ENCODE data around the gene STARD13.
A peak's percentile ranks its signal among the peaks of the same experiment; 100 is the strongest.
"Not testable (repeated sequence)": the region's sequence is repeated elsewhere in the genome, so short reads cannot be mapped to it uniquely, and the experiment has no call there.

The STARD13 gene

GRCh38 chr13:33169273-33169980 lies 116.1 kb downstream of the STARD13 start:
- peaks cover 0 to 16% of the 10 kb centered on the region in 2 donors for H3K4me1 ChIP-seq (ENCODE audit: control insufficient read depth in 1 of 2, insufficient read depth in 2 of 2, low read length in 2 of 2)
- H3K27ac ChIP-seq (ENCODE audit: low read length): peak overlapping the region; percentile 16
- no peaks in the 10 kb centered on the region for H3K27me3 ChIP-seq (ENCODE audit: low read depth, low read length)
- H3K4me3 ChIP-seq (ENCODE audit: low read depth in 1 of 2, low read length in 2 of 2): no peak overlapping the region
- peaks cover 10 to 24% of the 10 kb centered on the region in 2 donors for H3K36me3 ChIP-seq (ENCODE audit: control insufficient read depth in 1 of 2, insufficient read depth in 2 of 2, low read length in 2 of 2)
- H3K9me3 ChIP-seq (ENCODE audit: control insufficient read depth in 1 of 2, low read length in 2 of 2): no peaks in the 10 kb centered on the region

- peaks cover 15 to 25% of the 10 kb centered on the region in 2 donors for H3K36me3 ChIP-seq (ENCODE audit: control insufficient read depth in 1 of 2, insufficient read depth in 2 of 2, low read length in 2 of 2)
- H3K27me3 ChIP-seq (ENCODE audit: low read depth, low read length): no peaks in the 10 kb centered on the region
- peaks cover 0 to 13% of the 10 kb centered on the region in 2 donors for H3K4me1 ChIP-seq (ENCODE audit: control insufficient read depth in 1 of 2, insufficient read depth in 2 of 2, low read length in 2 of 2)
- no peaks in the 10 kb centered on the region for H3K9me3 ChIP-seq (ENCODE audit: control insufficient read depth in 1 of 2, low read length in 2 of 2)
- H3K4me3 ChIP-seq (ENCODE audit: low read depth in 1 of 2, low read length in 2 of 2): no peak overlapping the region
- no peak overlapping the region for H3K27ac ChIP-seq (ENCODE audit: low read length)
These were observed 117.1 kb downstream of the STARD13 start for GRCh38 chr13:33168321-33168960.

- H3K27ac ChIP-seq (ENCODE audit: low read length): no peak overlapping the region
These were observed 118.1 kb downstream of the STARD13 start for GRCh38 chr13:33167491-33167890.

GRCh38 chr13:33165787-33166186 lies 119.8 kb downstream of the STARD13 start:
- Histone ChIP-seq H3K36me3 (ENCODE audit: control insufficient read depth in 1 of 2, insufficient read depth in 2 of 2, low read length in 2 of 2) (peaks cover 21 to 25% of the 10 kb centered on the region in 2 donors), H3K27ac (ENCODE audit: low read length) (no peak overlapping the region), H3K9me3 (ENCODE audit: control insufficient read depth in 1 of 2, low read length in 2 of 2) (no peaks in the 10 kb centered on the region), H3K27me3 (ENCODE audit: low read depth, low read length) (no peaks in the 10 kb centered on the region), H3K4me1 (ENCODE audit: control insufficient read depth in 1 of 2, insufficient read depth in 2 of 2, low read length in 2 of 2) (peaks cover 0 to 13% of the 10 kb centered on the region in 2 donors), H3K4me3 (ENCODE audit: low read depth in 1 of 2, low read length in 2 of 2) (no peak overlapping the region)

More at GRCh38 chr13:33167491-33167890, 118.1 kb downstream of the STARD13 start:
- Histone ChIP-seq H3K36me3 (ENCODE audit: control insufficient read depth in 1 of 2, insufficient read depth in 2 of 2, low read length in 2 of 2) (peaks cover 21 to 25% of the 10 kb centered on the region in 2 donors), H3K9me3 (ENCODE audit: control insufficient read depth in 1 of 2, low read length in 2 of 2) (no peaks in the 10 kb centered on the region), H3K4me1 (ENCODE audit: control insufficient read depth in 1 of 2, insufficient read depth in 2 of 2, low read length in 2 of 2) (peaks cover 0 to 13% of the 10 kb centered on the region in 2 donors), H3K4me3 (ENCODE audit: low read depth in 1 of 2, low read length in 2 of 2) (no peak overlapping the region), H3K27me3 (ENCODE audit: low read depth, low read length) (no peaks in the 10 kb centered on the region)

GRCh38 chr13:33164331-33164730 lies 121.2 kb downstream of the STARD13 start:
- H3K27me3 ChIP-seq (ENCODE audit: low read depth, low read length): no peaks in the 10 kb centered on the region
- peaks cover 0 to 13% of the 10 kb centered on the region in 2 donors for H3K4me1 ChIP-seq (ENCODE audit: control insufficient read depth in 1 of 2, insufficient read depth in 2 of 2, low read length in 2 of 2)

GRCh38 chr13:33162725-33163124 lies 122.8 kb downstream of the STARD13 start:
- H3K4me3 ChIP-seq (ENCODE audit: low read depth in 1 of 2, low read length in 2 of 2); H3K4me1 ChIP-seq (ENCODE audit: control insufficient read depth in 1 of 2, insufficient read depth in 2 of 2, low read length in 2 of 2); H3K9me3 ChIP-seq (ENCODE audit: control insufficient read depth in 1 of 2, low read length in 2 of 2); H3K27ac ChIP-seq (ENCODE audit: low read length); H3K27me3 ChIP-seq (ENCODE audit: low read depth, low read length): not testable (repeated sequence)
- peaks cover 21 to 25% of the 10 kb centered on the region in 2 donors for H3K36me3 ChIP-seq (ENCODE audit: control insufficient read depth in 1 of 2, insufficient read depth in 2 of 2, low read length in 2 of 2)

More at GRCh38 chr13:33164331-33164730, 121.2 kb downstream of the STARD13 start:
- Histone ChIP-seq H3K36me3 (ENCODE audit: control insufficient read depth in 1 of 2, insufficient read depth in 2 of 2, low read length in 2 of 2) (peaks cover 21 to 25% of the 10 kb centered on the region in 2 donors), H3K9me3 (ENCODE audit: control insufficient read depth in 1 of 2, low read length in 2 of 2) (no peaks in the 10 kb centered on the region), H3K4me3 (ENCODE audit: low read depth in 1 of 2, low read length in 2 of 2) (no peak overlapping the region), H3K27ac (ENCODE audit: low read length) (no peak overlapping the region)

- Histone ChIP-seq H3K9me3 (ENCODE audit: control insufficient read depth in 1 of 2, low read length in 2 of 2) (no peaks in the 10 kb centered on the region), H3K36me3 (ENCODE audit: control insufficient read depth in 1 of 2, insufficient read depth in 2 of 2, low read length in 2 of 2) (peaks cover 3 to 8% of the 10 kb centered on the region in 2 donors), H3K27me3 (ENCODE audit: low read depth, low read length) (no peaks in the 10 kb centered on the region), H3K4me3 (ENCODE audit: low read depth in 1 of 2, low read length in 2 of 2) (no peak overlapping the region), H3K27ac (ENCODE audit: low read length) (no peak overlapping the region), H3K4me1 (ENCODE audit: control insufficient read depth in 1 of 2, insufficient read depth in 2 of 2, low read length in 2 of 2) (no peaks in the 10 kb centered on the region)
These were observed 126.7 kb downstream of the STARD13 start for GRCh38 chr13:33158816-33159215.

GRCh38 chr13:33158271-33158670 lies 127.3 kb downstream of the STARD13 start:
- peaks cover 3 to 7% of the 10 kb centered on the region in 2 donors for H3K36me3 ChIP-seq (ENCODE audit: control insufficient read depth in 1 of 2, insufficient read depth in 2 of 2, low read length in 2 of 2)
- H3K27ac ChIP-seq (ENCODE audit: low read length): no peak overlapping the region
- no peaks in the 10 kb centered on the region for H3K4me1 ChIP-seq (ENCODE audit: control insufficient read depth in 1 of 2, insufficient read depth in 2 of 2, low read length in 2 of 2)

GRCh38 chr13:33154911-33155310 lies 130.6 kb downstream of the STARD13 start:
- Histone ChIP-seq H3K27ac (ENCODE audit: low read length) (no peak overlapping the region), H3K27me3 (ENCODE audit: low read depth, low read length) (no peaks in the 10 kb centered on the region), H3K4me3 (ENCODE audit: low read depth in 1 of 2, low read length in 2 of 2) (no peak overlapping the region), H3K9me3 (ENCODE audit: control insufficient read depth in 1 of 2, low read length in 2 of 2) (no peaks in the 10 kb centered on the region), H3K4me1 (ENCODE audit: control insufficient read depth in 1 of 2, insufficient read depth in 2 of 2, low read length in 2 of 2) (peaks cover 0 to 13% of the 10 kb centered on the region in 2 donors), H3K36me3 (ENCODE audit: control insufficient read depth in 1 of 2, insufficient read depth in 2 of 2, low read length in 2 of 2) (peaks cover 0 to 10% of the 10 kb centered on the region in 2 donors)

More at GRCh38 chr13:33158271-33158670, 127.3 kb downstream of the STARD13 start:
- Histone ChIP-seq H3K9me3 (ENCODE audit: control insufficient read depth in 1 of 2, low read length in 2 of 2) (no peaks in the 10 kb centered on the region), H3K4me3 (ENCODE audit: low read depth in 1 of 2, low read length in 2 of 2) (no peak overlapping the region), H3K27me3 (ENCODE audit: low read depth, low read length) (no peaks in the 10 kb centered on the region)

GRCh38 chr13:33153421-33154404 lies 131.8 kb downstream of the STARD13 start:
- no peaks in the 10 kb centered on the region for H3K9me3 ChIP-seq (ENCODE audit: control insufficient read depth in 1 of 2, low read length in 2 of 2)
- peaks cover 0 to 13% of the 10 kb centered on the region in 2 donors for H3K4me1 ChIP-seq (ENCODE audit: control insufficient read depth in 1 of 2, insufficient read depth in 2 of 2, low read length in 2 of 2)
- no peak overlapping the region for H3K4me3 ChIP-seq (ENCODE audit: low read depth in 1 of 2, low read length in 2 of 2)
- peaks cover 0 to 10% of the 10 kb centered on the region in 2 donors for H3K36me3 ChIP-seq (ENCODE audit: control insufficient read depth in 1 of 2, insufficient read depth in 2 of 2, low read length in 2 of 2)
- H3K27ac ChIP-seq (ENCODE audit: low read length): no peak overlapping the region
- no peaks in the 10 kb centered on the region for H3K27me3 ChIP-seq (ENCODE audit: low read depth, low read length)

- Histone ChIP-seq H3K4me3 (ENCODE audit: low read depth in 1 of 2, low read length in 2 of 2) (no peak overlapping the region), H3K9me3 (ENCODE audit: control insufficient read depth in 1 of 2, low read length in 2 of 2) (no peaks in the 10 kb centered on the region), H3K4me1 (ENCODE audit: control insufficient read depth in 1 of 2, insufficient read depth in 2 of 2, low read length in 2 of 2) (peaks cover 0 to 13% of the 10 kb centered on the region in 2 donors), H3K27ac (ENCODE audit: low read length) (no peak overlapping the region), H3K36me3 (ENCODE audit: control insufficient read depth in 1 of 2, insufficient read depth in 2 of 2, low read length in 2 of 2) (peaks cover 0 to 10% of the 10 kb centered on the region in 2 donors), H3K27me3 (ENCODE audit: low read depth, low read length) (no peaks in the 10 kb centered on the region)
These were observed 133.2 kb downstream of the STARD13 start for GRCh38 chr13:33152389-33152788.

Data from muscle layer of duodenum (tissue), 2 donors.